ENCODE measurements around the gene CCDC92. TPM values are rescaled to one million over a fixed set of nuclear protein-coding genes. Genes with fewer than 3 reads are reported as not detected.

Gene CCDC92
- total and polyA plus RNA-seq, 2 donors (not counting 1 experiment from before 2014, with no cell fraction given), result 26.6 to 36.2 TPM

GRCh38 chr12:123942911-123943648 lies 29.6 kb downstream of the CCDC92 start:
- Histone ChIP-seq H3K4me2 (replicated peaks; ENCODE audit: low read depth, low read length, poor library complexity, severe bottlenecking) (no peak overlapping the region), H3K27ac (ENCODE audit: low read length in 2 of 2) (no peak overlapping the region), H4K20me1 (ENCODE audit: control insufficient read depth, insufficient read depth, low read length, poor library complexity, severe bottlenecking) (peaks cover 6% of the 10 kb centered on the region), H3K9ac (ENCODE audit: low read length) (no peak overlapping the region), H3K9me3 (ENCODE audit: control extremely low read depth in 1 of 3, control insufficient read depth in 2 of 3, insufficient read depth in 1 of 3, low read length in 2 of 3) (peaks cover 0 to 12% (median 2%) of the 10 kb centered on the region in 3 donors), H3K36me3 (replicated peaks in 1 of 2; ENCODE audit: control extremely low read depth in 1 of 2, control insufficient read depth in 1 of 2, extremely low read depth in 1 of 2, insufficient read depth in 2 of 2, low read length in 1 of 2) (peaks cover 7 to 45% of the 10 kb centered on the region in 2 experiments), H2AFZ (ENCODE audit: insufficient read depth, low read depth, low read length, poor library complexity, severe bottlenecking) (no peak overlapping the region), H3K4me3 (ENCODE audit: control extremely low read depth in 1 of 5, extremely low read depth in 1 of 5, insufficient read depth in 1 of 5, low read depth in 2 of 5, low read length in 4 of 5) (no peak overlapping the region), H3K27me3 (replicated peaks in 1 of 4; ENCODE audit: control extremely low read depth in 1 of 4, control insufficient read depth in 3 of 4, insufficient read depth in 4 of 4, low read length in 3 of 4) (no peaks in the 10 kb centered on the region), H3K79me2 (ENCODE audit: control insufficient read depth, insufficient read depth, low read length) (no peaks in the 10 kb centered on the region), H3K4me1 (ENCODE audit: control insufficient read depth in 2 of 2, insufficient read depth in 2 of 2, low read length in 2 of 2) (peaks cover 6 to 7% of the 10 kb centered on the region in 2 donors)
- ATAC-seq (ENCODE audit: low read depth) (no peak), DNase-seq (no peak)
- TF ChIP-seq, protein P1, sequence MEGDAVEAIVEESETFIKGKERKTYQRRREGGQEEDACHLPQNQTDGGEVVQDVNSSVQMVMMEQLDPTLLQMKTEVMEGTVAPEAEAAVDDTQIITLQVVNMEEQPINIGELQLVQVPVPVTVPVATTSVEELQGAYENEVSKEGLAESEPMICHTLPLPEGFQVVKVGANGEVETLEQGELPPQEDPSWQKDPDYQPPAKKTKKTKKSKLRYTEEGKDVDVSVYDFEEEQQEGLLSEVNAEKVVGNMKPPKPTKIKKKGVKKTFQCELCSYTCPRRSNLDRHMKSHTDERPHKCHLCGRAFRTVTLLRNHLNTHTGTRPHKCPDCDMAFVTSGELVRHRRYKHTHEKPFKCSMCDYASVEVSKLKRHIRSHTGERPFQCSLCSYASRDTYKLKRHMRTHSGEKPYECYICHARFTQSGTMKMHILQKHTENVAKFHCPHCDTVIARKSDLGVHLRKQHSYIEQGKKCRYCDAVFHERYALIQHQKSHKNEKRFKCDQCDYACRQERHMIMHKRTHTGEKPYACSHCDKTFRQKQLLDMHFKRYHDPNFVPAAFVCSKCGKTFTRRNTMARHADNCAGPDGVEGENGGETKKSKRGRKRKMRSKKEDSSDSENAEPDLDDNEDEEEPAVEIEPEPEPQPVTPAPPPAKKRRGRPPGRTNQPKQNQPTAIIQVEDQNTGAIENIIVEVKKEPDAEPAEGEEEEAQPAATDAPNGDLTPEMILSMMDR (IDR thresholded peaks at IDR 0.05), result no peak
- TF ChIP-seq EZH2 (IDR thresholded peaks at IDR 0.05; ENCODE audit: borderline replicate concordance, insufficient read depth, low read depth, low read length, poor library complexity, severe bottlenecking), result no peak
- ChIA-PET CTCF (no interaction called here), POLR2A (no interaction called here)
- Mint-ChIP-seq H3K4me3 (no peak overlapping the region), H3K4me1 (peaks cover 11% of the 10 kb centered on the region), H3K27ac (no peak overlapping the region), H3K27me3 (no peaks in the 10 kb centered on the region), H3K9me3 (ENCODE audit: insufficient read depth) (peaks cover 2% of the 10 kb centered on the region)
- intact Hi-C loops (cut with micrococcal nuclease), result no loop called here
- WGBS (ENCODE audit: insufficient coverage), result 98% methylated on average over 15 of the region's 16 CpGs

GRCh38 chr12:123942238-123942653 lies 30.4 kb downstream of the CCDC92 start:
- Histone ChIP-seq H3K79me2 (ENCODE audit: control insufficient read depth, insufficient read depth, low read length) (no peaks in the 10 kb centered on the region), H3K9me3 (ENCODE audit: control extremely low read depth in 1 of 3, control insufficient read depth in 2 of 3, insufficient read depth in 1 of 3, low read length in 2 of 3) (peaks cover 0 to 12% (median 2%) of the 10 kb centered on the region in 3 donors), H3K27ac (ENCODE audit: low read length in 2 of 2) (no peak overlapping the region), H3K36me3 (replicated peaks in 1 of 2; ENCODE audit: control extremely low read depth in 1 of 2, control insufficient read depth in 1 of 2, extremely low read depth in 1 of 2, insufficient read depth in 2 of 2, low read length in 1 of 2) (peaks cover 7 to 45% of the 10 kb centered on the region in 2 experiments), H4K20me1 (ENCODE audit: control insufficient read depth, insufficient read depth, low read length, poor library complexity, severe bottlenecking) (peaks cover 6% of the 10 kb centered on the region), H3K9ac (ENCODE audit: low read length) (no peak overlapping the region), H3K4me3 (ENCODE audit: control extremely low read depth in 1 of 5, extremely low read depth in 1 of 5, insufficient read depth in 1 of 5, low read depth in 2 of 5, low read length in 4 of 5) (no peak overlapping the region), H3K4me1 (ENCODE audit: control insufficient read depth in 2 of 2, insufficient read depth in 2 of 2, low read length in 2 of 2) (peaks cover 14 to 15% of the 10 kb centered on the region in 2 donors), H3K27me3 (replicated peaks in 1 of 4; ENCODE audit: control extremely low read depth in 1 of 4, control insufficient read depth in 3 of 4, insufficient read depth in 4 of 4, low read length in 3 of 4) (no peaks in the 10 kb centered on the region), H3K4me2 (replicated peaks; ENCODE audit: low read depth, low read length, poor library complexity, severe bottlenecking) (no peak overlapping the region), H2AFZ (ENCODE audit: insufficient read depth, low read depth, low read length, poor library complexity, severe bottlenecking) (no peak overlapping the region)
- Mint-ChIP-seq H3K27me3 (no peaks in the 10 kb centered on the region), H3K4me1 (peaks cover 19% of the 10 kb centered on the region), H3K9me3 (ENCODE audit: insufficient read depth) (peaks cover 2% of the 10 kb centered on the region), H3K27ac (no peak overlapping the region), H3K4me3 (no peak overlapping the region)
- no peak for TF ChIP-seq EZH2 (IDR thresholded peaks at IDR 0.05; ENCODE audit: borderline replicate concordance, insufficient read depth, low read depth, low read length, poor library complexity, severe bottlenecking)
- TF ChIP-seq, protein P1 (IDR thresholded peaks at IDR 0.05), result no peak
- intact Hi-C loops (cut with micrococcal nuclease), result no loop called here
- ChIA-PET CTCF (no interaction called here), POLR2A (no interaction called here)
- DNase-seq (no peak), ATAC-seq (ENCODE audit: low read depth) (no peak)
- 98% methylated on average over 7 of the region's 10 CpGs for WGBS (ENCODE audit: insufficient coverage)
